NCI-H1694 (cell line): Measurements from ENCODE around the gene ASAP2.
"Not testable (repeated sequence)": the region's sequence is repeated elsewhere in the genome, so short reads cannot be mapped to it uniquely, and the experiment has no call there.

ENCODE experiments used
- DNase-seq: peaks from one replicate; lab custom pipeline; 2025; lab: John Stamatoyannopoulos, UW

ASAP2 gene

DNA sequence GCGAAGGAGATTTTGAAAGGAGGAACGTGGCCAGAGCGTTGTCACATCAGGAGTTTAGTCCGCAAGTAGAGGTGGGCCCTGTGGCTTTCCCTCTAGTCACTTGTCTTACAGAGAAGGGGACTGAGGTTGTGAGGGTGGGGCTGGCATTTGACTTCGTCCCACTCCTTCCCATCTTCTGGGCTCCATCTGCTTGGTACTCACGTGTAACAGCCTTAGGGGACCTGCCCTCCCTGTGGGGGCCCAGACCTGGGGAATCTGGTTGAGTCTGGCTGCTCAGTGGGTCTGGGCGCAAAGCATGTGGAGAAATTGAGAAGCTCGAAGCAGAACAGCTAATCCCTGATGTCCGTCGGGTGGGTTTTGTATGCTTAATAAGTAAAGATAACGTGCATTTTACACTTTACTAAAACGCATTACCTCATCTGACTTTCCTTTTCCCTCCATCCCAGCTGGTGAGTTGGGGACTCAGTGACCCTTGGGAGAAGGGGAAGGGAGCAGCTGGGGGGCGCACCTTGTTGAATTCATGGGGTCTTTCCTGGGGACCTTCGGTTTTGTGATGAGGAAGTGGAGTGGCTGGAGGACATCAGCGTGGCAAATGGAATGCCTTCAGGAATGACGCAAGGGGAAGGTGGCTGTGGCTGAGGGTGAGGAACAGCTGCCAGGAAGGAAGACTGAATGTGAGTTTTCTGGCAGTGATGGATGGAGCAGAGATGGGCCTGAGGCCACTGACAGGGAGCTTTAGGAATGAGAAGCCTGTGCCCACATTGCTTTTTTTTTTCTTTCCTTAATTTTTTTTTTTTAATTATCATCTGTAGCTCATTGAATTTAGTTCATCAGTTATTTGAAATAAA lies 44.8 kb downstream of the ASAP2 start:
- DNase-seq = no peak

GRCh38 chr2:9252002-9252357 lies 45.4 kb downstream of the ASAP2 start:
- DNase-seq = no peak

DNA sequence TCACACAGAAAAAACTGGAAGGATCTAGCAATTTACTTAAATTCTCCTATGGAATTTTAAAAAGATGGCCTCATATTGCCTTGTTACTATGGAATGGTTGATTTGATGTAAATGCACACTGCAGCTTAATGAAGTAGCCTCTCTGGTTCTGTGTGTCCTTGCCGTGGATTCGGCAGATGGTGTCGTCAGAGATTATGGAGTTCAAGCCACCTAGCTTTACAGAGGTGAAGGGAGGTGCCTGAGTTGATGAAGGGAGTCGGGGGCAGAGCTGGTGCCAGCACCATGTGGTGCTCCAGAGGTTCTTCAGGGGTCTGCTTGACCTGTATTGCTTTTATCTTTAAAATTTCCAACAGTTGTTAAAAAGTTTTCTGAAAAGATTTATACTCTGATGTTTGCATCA lies 48.8 kb downstream of the ASAP2 start:
- peak; percentile 24 for DNase-seq

DNA sequence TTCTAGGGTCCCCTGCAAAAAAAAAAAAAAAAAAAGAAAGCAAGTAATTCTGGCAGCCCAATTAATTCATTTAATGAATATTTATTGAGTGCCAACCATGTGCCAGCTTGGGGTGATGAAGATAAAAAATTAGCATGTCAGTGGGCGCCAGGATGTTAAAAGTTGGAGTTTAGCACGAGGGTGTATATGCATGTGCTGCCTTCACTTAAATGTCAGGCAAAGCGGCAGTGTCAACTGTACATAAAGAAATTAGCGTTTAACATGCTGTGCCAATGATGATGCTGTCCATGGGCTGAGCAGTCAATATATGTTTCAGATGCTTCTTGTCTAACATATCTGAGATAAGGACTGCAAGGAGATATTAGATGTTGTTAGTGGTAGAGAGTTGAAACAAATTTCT lies 49.5 kb downstream of the ASAP2 start:
- peak; percentile 48 for DNase-seq

- peak; percentile 36 for DNase-seq
These were observed 50.0 kb downstream of the ASAP2 start for GRCh38 chr2:9256570-9257043.

GRCh38 chr2:9258501-9258900 lies 51.9 kb downstream of the ASAP2 start:
- no peak for DNase-seq

DNA sequence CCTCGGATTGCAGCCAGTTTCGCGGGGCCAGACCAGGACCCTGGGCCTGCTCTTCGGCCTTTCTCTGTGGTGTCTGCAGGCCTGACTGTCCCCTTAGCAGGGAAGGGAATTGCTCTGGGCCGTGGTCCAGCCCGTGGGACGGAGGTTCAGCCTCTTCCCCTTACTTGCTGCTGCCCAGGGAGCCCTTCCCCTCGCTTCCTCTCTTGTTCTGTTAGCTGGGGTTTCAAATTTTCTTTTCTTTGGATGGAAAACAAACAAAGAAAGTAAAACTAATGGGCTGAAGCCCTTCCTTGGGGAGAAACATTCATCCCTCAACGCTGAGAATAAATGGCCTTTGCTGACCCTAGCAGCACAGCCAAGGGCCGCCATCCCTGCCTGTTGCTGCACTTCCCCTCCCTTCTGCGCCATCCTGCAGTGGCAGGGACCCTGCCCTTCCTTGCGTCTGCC lies 52.4 kb downstream of the ASAP2 start:
- DNase-seq = no peak

- DNase-seq = no peak
These were observed 53.9 kb downstream of the ASAP2 start for GRCh38 chr2:9260464-9260918.

DNA sequence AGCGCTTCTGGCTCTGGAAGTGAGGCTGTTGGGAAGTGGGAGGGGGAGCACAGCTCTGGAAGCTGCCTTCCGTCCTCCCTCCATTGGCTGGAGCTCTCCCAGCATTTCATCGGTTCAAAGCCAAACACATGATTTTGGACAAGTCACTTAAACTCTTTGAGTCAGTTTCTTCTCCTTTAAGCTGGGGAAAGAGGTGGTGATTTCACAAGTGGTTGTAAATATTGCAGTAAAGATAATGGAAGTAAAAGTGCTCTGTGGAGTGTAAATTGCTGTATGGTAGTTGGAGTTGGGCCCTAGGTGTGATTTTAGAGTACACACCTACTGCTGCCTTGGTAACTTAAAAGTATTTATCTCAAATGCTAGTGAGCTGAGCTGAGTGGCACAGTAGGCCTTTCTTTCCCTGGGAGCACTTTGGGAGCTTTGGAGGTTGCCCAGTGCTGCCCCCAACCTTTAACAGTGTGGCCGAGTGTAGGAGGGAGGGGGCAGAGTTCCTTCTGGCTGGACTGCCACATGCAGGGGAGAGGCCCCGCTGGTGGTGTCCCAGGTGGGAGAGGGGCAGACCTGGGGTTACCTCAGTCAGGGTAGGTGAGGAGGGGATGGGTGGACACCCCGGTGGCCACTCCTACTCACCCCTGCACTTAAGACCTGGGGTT lies 54.7 kb downstream of the ASAP2 start:
- no peak for DNase-seq

- no peak for DNase-seq
These were observed 56.1 kb downstream of the ASAP2 start for GRCh38 chr2:9262671-9263171.

DNA sequence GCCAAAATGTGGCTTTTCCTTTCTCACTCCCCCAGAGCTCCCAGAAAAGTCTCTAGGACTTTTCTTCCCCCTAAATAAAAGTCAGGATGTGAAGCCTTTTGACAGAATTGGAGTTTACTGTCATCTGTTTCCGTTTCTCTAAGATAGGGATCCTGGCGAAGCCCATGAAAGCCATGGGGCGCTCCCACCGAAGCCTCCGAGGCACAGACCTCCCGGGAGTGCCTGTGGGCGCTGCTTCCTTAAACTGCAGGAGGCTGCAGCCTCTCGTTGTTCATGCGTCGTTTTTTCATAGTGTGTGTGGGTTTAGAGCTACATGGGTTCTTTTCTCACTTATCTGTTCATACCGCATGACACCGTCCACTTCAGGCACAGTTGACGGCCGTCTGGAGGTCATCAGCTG lies 56.8 kb downstream of the ASAP2 start:
- DNase-seq = no peak

DNA sequence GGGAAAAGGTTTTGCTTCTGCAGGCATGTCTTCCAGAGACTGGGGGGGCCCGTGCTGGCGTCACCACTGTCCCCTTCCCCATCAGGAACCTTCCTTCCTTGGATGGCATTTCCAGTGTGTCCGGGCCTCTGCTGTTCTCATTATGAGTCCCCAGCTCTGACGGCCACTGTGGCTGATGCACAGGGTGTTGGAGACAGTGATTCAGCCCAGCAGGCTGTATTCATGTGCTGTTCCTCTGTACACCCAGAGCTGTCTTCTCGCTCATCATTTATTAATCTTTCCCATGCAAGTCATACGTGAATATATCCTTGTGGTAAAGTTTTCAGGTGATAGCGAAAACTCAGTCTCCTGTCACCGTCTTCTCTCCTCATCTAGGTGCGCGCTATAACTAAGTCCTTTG lies 57.7 kb downstream of the ASAP2 start:
- DNase-seq = no peak

DNA sequence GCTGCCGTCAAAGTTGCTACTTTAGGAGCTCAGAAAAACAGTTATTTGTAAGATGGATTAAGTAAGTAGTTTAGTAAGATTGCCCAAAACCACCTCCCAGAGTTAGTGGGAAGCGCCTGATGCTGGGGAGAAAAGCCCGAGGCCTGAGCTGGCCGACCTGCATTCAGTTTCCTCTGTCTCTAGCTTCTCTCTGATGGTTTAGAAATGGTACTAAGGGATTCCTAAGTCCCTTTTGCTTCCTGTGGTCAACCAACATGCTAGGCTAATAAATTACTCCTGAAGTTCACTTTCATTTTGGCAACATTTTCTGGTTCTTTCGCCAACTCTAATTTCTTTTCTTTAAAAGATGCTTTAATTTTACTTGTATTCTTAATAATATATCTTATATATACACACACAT lies 60.1 kb downstream of the ASAP2 start:
- no peak for DNase-seq

GRCh38 chr2:9267286-9267685 lies 60.7 kb downstream of the ASAP2 start:
- not testable (repeated sequence) for DNase-seq

- DNase-seq = no peak
These were observed 61.9 kb downstream of the ASAP2 start for GRCh38 chr2:9268301-9269080.

DNA sequence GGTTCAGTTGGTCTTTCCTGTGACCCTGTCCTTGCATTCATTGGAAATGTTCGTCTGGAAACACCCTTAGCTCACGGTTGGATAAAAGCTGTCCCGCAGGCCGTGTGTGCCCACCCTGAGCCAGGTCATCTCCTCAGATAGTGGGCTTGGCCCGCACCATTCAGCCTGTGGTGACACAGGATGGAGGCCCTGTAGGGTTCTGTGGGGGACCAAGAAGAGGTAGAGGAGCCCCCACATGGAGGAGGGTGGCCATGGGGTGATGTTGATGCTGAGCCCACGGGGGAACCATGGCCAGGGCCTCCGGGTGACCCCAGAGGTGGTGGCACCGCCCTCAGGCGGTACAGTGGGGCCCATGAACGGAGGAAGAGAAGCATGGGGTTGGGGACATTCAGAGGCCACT lies 62.7 kb downstream of the ASAP2 start:
- no peak for DNase-seq

GRCh38 chr2:9269695-9270360 lies 63.2 kb downstream of the ASAP2 start:
- DNase-seq = no peak

GRCh38 chr2:9271091-9271490 lies 64.5 kb downstream of the ASAP2 start:
- no peak for DNase-seq

DNA sequence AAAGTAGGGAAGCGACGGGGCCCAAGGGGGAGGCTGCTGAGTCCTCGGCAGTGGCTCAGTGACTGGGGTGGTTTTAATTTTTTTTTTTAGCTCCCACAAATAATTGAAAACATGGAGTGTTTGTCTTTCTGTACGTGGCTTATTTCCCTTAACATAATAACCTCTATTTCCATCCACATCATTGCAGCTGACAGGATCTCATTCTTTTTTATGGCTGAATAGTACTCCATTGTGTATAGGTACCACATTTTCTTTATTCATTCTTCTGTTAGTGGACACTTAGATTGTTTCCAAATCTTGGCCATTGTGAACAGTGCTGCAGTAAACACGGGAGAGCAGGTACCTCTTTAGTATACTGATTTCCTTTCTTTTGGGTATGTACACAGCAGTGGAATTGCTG lies 65.1 kb downstream of the ASAP2 start:
- no peak for DNase-seq

- DNase-seq = no peak
These were observed 67.0 kb downstream of the ASAP2 start for GRCh38 chr2:9273486-9274130.

GRCh38 chr2:9274701-9275343 lies 68.2 kb downstream of the ASAP2 start:
- no peak for DNase-seq
